Activated T-helper 9 cell treated with anti-CD3 and anti-CD28 coated beads, Interleukin-2, amount 50 U/mL, for 16 hours (primary cell): Measurements from ENCODE around the gene RCVRN.

ENCODE experiments used
- DNase-seq: peaks from one replicate; pipeline ENCODE4 v3.0.0-alpha.2; 2020; ENCODE audit warnings: low read depth

The RCVRN gene

GRCh38 chr17:9898812-9899211 is 6.3 kb downstream of the RCVRN start:
- no peak for DNase-seq

GRCh38 chr17:9897372-9897968 is 7.6 kb downstream of the RCVRN start:
- no peak for DNase-seq

DNA sequence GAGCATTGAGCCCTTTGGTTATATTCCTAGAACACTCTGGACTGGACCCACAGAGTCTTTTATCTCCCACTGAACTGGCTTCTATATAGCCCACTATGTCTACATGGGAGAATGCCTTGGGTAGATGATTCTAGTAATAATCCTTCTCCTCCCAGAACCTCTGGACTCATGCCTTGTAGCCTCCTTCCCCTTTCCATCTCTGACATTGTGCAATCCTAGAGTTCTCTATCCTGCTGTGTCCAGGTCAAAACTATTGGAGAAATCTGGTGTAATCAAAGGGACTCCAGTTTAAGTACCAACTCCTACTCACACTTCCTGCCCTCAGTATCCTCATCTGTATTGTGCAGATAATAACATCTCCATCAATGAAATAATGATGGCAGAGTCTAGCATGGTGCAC is 9.1 kb downstream of the RCVRN start:
- DNase-seq = no peak

GRCh38 chr17:9894231-9894630 is 10.8 kb downstream of the RCVRN start:
- DNase-seq = no peak

GRCh38 chr17:9893411-9894012 is 11.6 kb downstream of the RCVRN start:
- DNase-seq = no peak

DNA sequence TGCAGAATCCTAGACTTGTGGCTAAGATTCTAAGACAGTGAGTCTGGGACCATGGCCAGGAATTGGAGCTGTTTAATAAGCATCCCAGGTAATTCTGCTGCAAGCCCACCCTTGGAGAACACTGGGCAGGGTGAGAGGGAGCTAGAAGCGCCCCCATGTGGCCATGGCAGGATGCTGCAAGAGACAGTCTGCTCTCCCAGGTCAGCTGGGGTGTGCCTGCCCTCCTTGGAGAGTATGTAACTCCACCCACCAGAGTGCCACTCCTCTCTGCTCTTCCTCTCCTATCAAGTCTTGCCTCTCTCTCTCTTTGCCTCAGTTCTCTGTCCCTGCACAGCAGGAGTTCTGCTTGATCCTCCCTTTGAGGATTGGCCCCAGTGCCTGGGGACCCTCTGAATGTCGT is 14.9 kb downstream of the RCVRN start:
- no peak for DNase-seq

DNA sequence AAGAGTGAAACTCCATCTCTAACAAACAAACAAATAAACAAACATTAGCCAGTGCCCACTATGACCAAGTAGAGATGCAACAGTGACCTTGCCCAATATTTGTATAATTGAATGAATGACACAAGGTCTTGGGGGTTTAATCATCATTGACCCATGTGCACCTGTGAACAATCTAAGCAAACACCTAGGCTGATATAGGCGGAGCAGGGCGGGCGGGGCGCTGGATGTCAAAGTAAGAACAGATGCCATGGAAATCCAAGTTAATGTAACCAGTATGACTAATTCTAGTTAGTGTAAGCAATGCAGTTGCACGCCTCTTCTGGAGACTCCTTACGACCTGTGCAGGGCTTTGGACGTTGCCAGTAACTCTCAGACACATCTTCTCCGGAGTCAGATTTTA is 17.6 kb downstream of the RCVRN start:
- DNase-seq = no peak

GRCh38 chr17:9886141-9886930 is 18.7 kb downstream of the RCVRN start:
- DNase-seq = no peak

DNA sequence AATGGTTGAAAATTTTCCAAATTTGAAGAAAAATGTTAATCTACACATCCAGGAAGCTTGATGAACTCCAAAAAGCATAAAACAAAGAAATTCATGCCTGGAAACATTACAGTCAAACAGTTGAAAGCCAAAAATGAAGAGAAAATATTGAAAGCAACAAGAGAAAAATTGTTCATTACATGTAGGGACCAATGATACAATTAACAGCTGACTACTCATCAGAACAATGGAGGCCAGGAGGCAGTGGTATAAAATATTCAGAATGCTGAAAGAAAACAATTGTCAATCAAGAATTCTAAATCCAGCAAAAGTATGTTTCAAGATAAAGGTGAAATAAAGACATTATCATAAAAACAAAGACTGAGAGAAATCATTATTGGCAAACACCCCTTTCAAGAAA is 21.6 kb downstream of the RCVRN start:
- no peak for DNase-seq

GRCh38 chr17:9880582-9880999 is 24.5 kb downstream of the RCVRN start:
- no peak for DNase-seq

- DNase-seq = no peak
These were observed 26.1 kb downstream of the RCVRN start for GRCh38 chr17:9878786-9879525.

DNA sequence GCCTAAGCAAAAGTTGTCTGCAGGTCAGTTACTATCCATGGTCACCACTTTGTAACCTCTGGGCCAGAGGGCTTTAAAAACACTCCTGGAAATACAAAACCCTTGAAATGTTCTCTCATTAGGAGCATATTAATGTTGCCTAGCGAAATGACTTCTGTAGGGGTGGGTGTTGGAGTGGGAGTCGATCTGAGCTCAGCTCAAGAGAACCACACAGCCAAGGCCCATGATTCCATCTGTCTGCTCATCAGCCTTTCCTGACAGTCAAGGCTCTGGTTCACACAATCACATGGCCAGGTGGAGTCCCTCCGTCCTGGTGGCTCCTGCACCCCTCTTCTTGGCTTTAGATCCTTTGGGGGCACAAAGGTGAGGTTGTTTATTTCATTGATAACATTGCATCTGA is 26.7 kb downstream of the RCVRN start:
- no peak for DNase-seq

DNA sequence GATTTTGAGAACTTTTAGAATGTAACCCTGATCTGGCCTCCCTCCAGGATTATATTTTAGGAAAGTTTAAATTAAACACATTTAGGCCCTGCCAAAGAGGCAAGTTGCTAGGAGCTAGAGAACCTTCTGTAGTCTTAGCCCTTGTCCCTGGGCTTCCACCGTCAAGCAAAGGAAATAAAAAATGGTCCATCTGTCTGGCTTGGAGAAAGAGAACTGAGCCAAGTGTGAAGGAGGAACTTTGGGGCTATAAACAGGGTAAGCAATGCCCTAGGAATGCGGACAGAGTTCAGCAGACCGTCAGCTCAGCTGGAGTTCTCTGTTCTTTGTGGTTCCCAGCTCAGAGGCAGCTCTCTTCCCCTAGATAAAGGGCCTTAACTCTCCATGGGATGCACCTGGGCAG is 29.6 kb downstream of the RCVRN start:
- no peak for DNase-seq

- DNase-seq = no peak
These were observed 30.3 kb downstream of the RCVRN start for GRCh38 chr17:9874722-9875121.

DNA sequence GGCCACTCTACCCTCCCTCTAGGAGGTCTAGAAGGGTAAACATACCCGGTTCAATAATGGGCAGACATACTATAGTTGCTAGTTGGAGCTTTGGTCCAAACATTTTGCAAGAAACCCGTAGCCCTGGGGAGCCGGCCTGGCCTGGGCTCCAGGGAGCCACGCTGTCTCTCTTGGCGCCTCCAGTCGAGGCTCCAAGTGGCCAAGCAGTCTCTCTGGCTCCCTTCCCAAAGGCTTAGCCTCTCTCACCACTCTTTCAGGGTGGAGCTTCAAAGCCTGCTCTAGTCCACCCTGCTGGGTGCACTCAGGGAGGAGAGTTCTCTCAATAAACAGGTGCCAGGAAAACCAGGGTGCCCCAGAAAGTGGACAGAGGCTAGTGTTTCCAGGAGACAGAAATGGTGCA is 32.2 kb downstream of the RCVRN start:
- DNase-seq = no peak

DNA sequence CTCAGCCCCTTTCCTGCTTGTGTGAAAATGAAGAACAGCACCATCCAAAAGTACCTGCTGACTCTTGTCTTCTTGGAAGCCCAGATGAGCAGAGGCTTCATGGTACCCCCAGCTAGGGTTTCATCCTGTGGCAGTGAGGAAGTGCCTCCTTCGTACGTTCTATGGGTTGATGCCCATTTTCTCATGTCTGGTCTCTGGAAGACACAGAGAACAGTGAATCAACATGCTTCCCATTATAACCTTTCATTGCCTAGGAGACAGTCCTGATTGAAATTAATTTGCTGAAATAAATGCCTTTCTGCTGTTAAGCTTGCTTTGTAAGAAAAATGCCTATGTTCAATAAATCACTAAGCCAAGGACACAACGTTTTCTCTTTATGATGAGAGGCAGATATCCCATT is 36.5 kb downstream of the RCVRN start:
- DNase-seq = no peak

DNA sequence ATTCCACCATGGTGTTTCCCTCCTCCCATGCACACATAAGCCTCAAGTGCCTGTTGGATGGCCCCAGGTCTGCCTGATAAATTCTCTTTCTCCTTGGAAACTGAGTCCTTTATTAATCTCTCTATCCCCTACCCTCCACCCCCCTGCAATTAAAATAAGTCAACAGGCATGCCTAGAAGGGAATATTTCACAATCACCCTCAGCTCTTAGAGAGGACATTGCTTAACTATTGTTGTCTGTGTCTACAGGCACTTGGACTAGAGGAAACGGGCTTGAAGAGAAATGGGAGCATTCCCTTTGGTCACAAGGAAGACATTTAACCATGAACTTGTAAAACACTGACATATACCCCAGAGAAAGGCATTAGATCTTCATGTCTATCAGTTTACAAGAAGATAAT is 39.5 kb downstream of the RCVRN start:
- no peak for DNase-seq

- no peak for DNase-seq
These were observed 42.1 kb downstream of the RCVRN start for GRCh38 chr17:9862949-9863348.

- DNase-seq = no peak
These were observed 42.9 kb downstream of the RCVRN start for GRCh38 chr17:9862220-9862619.

GRCh38 chr17:9860851-9861250 is 44.2 kb downstream of the RCVRN start:
- no peak for DNase-seq

- no peak for DNase-seq
These were observed 45.3 kb downstream of the RCVRN start for GRCh38 chr17:9859781-9860180.

DNA sequence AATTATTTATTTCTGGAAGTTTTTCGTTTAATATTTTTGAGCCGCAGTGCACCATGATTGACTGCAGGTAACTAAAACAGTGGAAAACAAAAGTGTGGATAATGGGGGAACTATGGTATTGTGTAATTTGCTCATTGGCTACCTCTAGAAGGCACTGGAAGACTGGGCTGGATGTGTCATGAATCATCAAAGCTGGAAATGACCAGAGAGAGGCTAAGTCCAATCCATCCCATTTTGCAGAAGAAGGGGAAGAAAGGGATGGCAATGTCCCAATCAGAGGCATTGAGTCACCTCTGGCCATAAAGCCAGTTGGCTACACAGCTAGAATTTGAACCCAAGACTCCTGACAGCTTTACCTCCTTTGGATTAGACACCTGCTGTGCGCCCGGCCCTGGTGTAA is 50.0 kb downstream of the RCVRN start:
- no peak for DNase-seq

DNA sequence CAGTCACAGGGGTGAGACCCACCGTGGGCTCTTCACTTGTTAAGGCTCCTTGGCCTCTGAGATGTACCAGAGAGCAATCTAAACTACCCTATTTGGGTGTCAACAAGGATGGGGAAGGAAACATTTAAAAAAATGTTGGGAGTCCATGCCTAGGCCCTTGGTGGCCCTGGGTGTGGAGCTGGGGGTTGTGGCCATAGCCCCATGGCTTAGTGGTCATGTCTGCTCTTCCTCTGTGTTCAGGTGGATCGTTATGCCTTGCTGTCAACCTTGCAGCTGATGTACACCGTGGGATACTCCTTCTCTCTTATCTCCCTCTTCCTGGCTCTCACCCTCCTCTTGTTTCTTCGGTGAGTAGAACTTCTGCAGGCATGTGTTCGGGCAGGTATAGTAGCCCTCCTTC is 50.8 kb downstream of the RCVRN start:
- no peak for DNase-seq
